A549 (cell line): Measurements from ENCODE around the gene WNT11. TPM values are rescaled to one million over a fixed set of nuclear protein-coding genes. Genes with fewer than 3 reads are reported as not detected.

Experiments used
- ATAC-seq, 2 experiments: fragments of 200-7000 bp in 1 of 2; fragments of >200 bp in 1 of 2; cut with Nextera tagmentation in 1 of 2; cut with Tn5 transposase in 1 of 2; 3 replicates each; pipeline versions ENCODE4 v1.8.0 to v1.9.1; 2018 to 2020; ENCODE audit warnings: mild to moderate bottlenecking in 1 of 2, moderate library complexity in 1 of 2
- CTCF ChIA-PET: fragments of 300-600 bp; sonication (Branson Sonifier 250); formaldehyde crosslinking; extraction: SDS; loops from one replicate; lab custom pipeline; 2021; ENCODE audit warnings: antibody characterized with exemption, inconsistent platforms; lab: Yijun Ruan, JAX
- POLR2A ChIA-PET: fragments of 350-600 bp; formaldehyde crosslinking; extraction: SDS; loops from one replicate; lab custom pipeline; 2021; ENCODE audit warnings: antibody characterized with exemption, inconsistent platforms; lab: Yijun Ruan, JAX
- DNase-seq, 2 experiments: peaks; one replicate each; pipeline versions ENCODE4 v3.0.0 to v3.0.0-alpha.2; 2011 to 2016; ENCODE audit warnings: low read depth in 1 of 2, low spot score in 1 of 2
- FAIRE-seq: peaks from 2 replicates; lab custom pipeline; 2011; peaks lifted over from hg19 to GRCh38; lab: Jason Lieb, UNC
- H3K27ac ChIP-seq, 2 experiments: fragments of >200 bp; sonication (Bioruptor Twin); formaldehyde crosslinking; 3 replicates each; pipeline ENCODE4 v1.5.1; 2016 to 2017
- H3K4me1 ChIP-seq: fragments of >200 bp; sonication (Bioruptor Twin); formaldehyde crosslinking; 3 replicates; pipeline ENCODE4 v1.6.1; 2016
- H3K4me2 ChIP-seq: fragments of >200 bp; sonication (Bioruptor Twin); formaldehyde crosslinking; 3 replicates; pipeline ENCODE4 v1.6.1; 2016
- H3K4me3 ChIP-seq: fragments of >200 bp; sonication (Bioruptor Twin); formaldehyde crosslinking; 3 replicates; pipeline ENCODE4 v1.5.1; 2016
- H3K9me3 ChIP-seq: fragments of >200 bp; sonication (Bioruptor Twin); formaldehyde crosslinking; 3 replicates; pipeline ENCODE4 v1.6.1; 2016
- CBX2 ChIP-seq: fragments of 200-600 bp; sonication (generic); IDR thresholded peaks from 2 replicates; pipeline ENCODE4 v1.6.1; 2016; ENCODE audit warnings: low read depth, mild to moderate bottlenecking, borderline replicate concordance
- E2F6 ChIP-seq: IDR thresholded peaks from 2 replicates; pipeline ENCODE4 v1.6.1; 2012; ENCODE audit warnings: low read depth, borderline replicate concordance
- EP300 ChIP-seq, 2 experiments: fragments of >200 bp; sonication (Bioruptor Twin); formaldehyde crosslinking; IDR thresholded peaks; 2 replicates in 1 of 2; 3 replicates in 1 of 2; pipeline ENCODE4 v1.6.1; 2016 to 2017
- ESRRA ChIP-seq: fragments of 150-350 bp; IDR thresholded peaks from 2 replicates; pipeline ENCODE4 v1.6.1; 2014; ENCODE audit warnings: mild to moderate bottlenecking, low read length, borderline replicate concordance
- FOSB ChIP-seq: fragments of 250-450 bp; sonication (Bioruptor Pico); IDR thresholded peaks from 2 replicates; pipeline ENCODE4 v1.5.0; 2020; ENCODE audit warnings: mild to moderate bottlenecking, moderate library complexity
- FOSL2 ChIP-seq, 2 experiments: fragments of 450-650 bp in 1 of 2; fragments of >200 bp in 1 of 2; sonication (Bioruptor Twin) in 1 of 2; formaldehyde crosslinking; IDR thresholded peaks; 2 replicates each; pipeline versions ENCODE4 v1.5.0 to v1.6.1; 2016 to 2020; ENCODE audit warnings: mild to moderate bottlenecking in 1 of 2, moderate library complexity in 1 of 2
- HES2 ChIP-seq: fragments of >200 bp; sonication (Bioruptor Twin); formaldehyde crosslinking; IDR thresholded peaks from 2 replicates; pipeline ENCODE4 v1.6.1; 2016
- HOXA7 ChIP-seq: fragments of 250-450 bp; sonication (Bioruptor Pico); IDR thresholded peaks from 2 replicates; pipeline ENCODE4 v1.5.0; 2020; ENCODE audit warnings: mild to moderate bottlenecking, moderate library complexity
- HOXB13 ChIP-seq: fragments of 250-450 bp; sonication (Bioruptor Pico); IDR thresholded peaks from 2 replicates; pipeline ENCODE4 v1.5.0; 2020; ENCODE audit warnings: low read depth, mild to moderate bottlenecking, moderate library complexity
- JUNB ChIP-seq: fragments of >200 bp; sonication (Bioruptor Twin); formaldehyde crosslinking; IDR thresholded peaks from 2 replicates; pipeline ENCODE4 v1.6.1; 2016
- KDM5A ChIP-seq: fragments of 200-600 bp; sonication (generic); IDR thresholded peaks from 2 replicates; pipeline ENCODE4 v1.6.1; 2016; ENCODE audit warnings: antibody characterized with exemption, mild to moderate bottlenecking
- PBX3 ChIP-seq: IDR thresholded peaks from 2 replicates; pipeline ENCODE4 v1.6.1; 2012
- PHF8 ChIP-seq: fragments of 200-600 bp; sonication (generic); IDR thresholded peaks from 2 replicates; pipeline ENCODE4 v1.6.1; 2016; ENCODE audit warnings: low read depth, mild to moderate bottlenecking, antibody characterized with exemption, moderate library complexity, borderline replicate concordance
- REST ChIP-seq: fragments of 200-600 bp; sonication (generic); IDR thresholded peaks from 2 replicates; pipeline ENCODE4 v1.6.1; 2016; ENCODE audit warnings: antibody characterized with exemption, mild to moderate bottlenecking, moderate library complexity
- RFX5 ChIP-seq: fragments of 450-650 bp; IDR thresholded peaks from 2 replicates; pipeline ENCODE4 v1.7.1; 2014; ENCODE audit warnings: antibody characterized with exemption, mild to moderate bottlenecking, moderate library complexity
- WGBS: methylation state at CpG from one replicate; pipeline ENCODE4 v1.1.6; 2017; ENCODE audit errors: missing lambda C conversion rate; 5-methylcytosine and 5-hydroxymethylcytosine counted together
- polyA plus RNA-seq, 4 experiments: library from polyadenylated mRNA; depleted of rRNA in 3 of 4; stranded (reverse); fragments of >200 nt; fragmentation: RNase III in 1 of 4; extraction: RNeasy Plus Mini Kit Qiagen cat#74134 plus additional on column Dnase treatment in 1 of 4; gene quantifications; 2 replicates in 3 of 4; 3 replicates in 1 of 4; pipeline ENCODE4 v1.2.3, GENCODE V29; 2011 to 2017

Gene WNT11
- polyA plus RNA-seq, 2 of the 4 experiments (the other 2 are of a cell fraction): 0.36 to 0.57 TPM

GRCh38 chr11:76190376-76190775 is 15.9 kb downstream of the WNT11 start:
- Histone ChIP-seq H3K4me1 (no peaks in the 10 kb centered on the region), H3K4me2 (no peak overlapping the region), H3K27ac (no peak overlapping the region), H3K4me3 (no peak overlapping the region)
- WGBS: 72% methylated on average over 6 of the region's 7 CpGs
- ChIA-PET CTCF (interaction anchor here (12.0 kb wide), 1 partner anchor 19 kb away, joined by 114 read pairs; no protein-coding TSS in a partner anchor), POLR2A (no interaction called here)
- no peak for ATAC-seq
- DNase-seq: no peak
- TF ChIP-seq EP300 (IDR thresholded peaks at IDR 0.05) (no peak), JUNB (no peak), KDM5A (no peak), HOXA7 (CRISPR knock-in tag) (no peak), PHF8 (no peak), RFX5 (no peak), CBX2 (no peak)
- TF ChIP-seq, all 56 proteins: peak for 0
- no peak for FAIRE-seq
- H3K9me3 ChIP-seq: no peaks in the 10 kb centered on the region

GRCh38 chr11:76189682-76190081 is 16.6 kb downstream of the WNT11 start:
- no peak overlapping the region for H3K27ac ChIP-seq
- no peak for FAIRE-seq
- TF ChIP-seq HOXB13 (CRISPR knock-in tag): no peak
- TF ChIP-seq, all 56 proteins: peak for 0
- CTCF ChIA-PET: interaction anchor here (12.0 kb wide), 1 partner anchor 20 kb away, joined by 114 read pairs; no protein-coding TSS in a partner anchor
- WGBS: 69% methylated on average over 4 of the region's 6 CpGs
- POLR2A ChIA-PET: no interaction called here
- H3K4me3 ChIP-seq: no peak overlapping the region
- H3K4me2 ChIP-seq: no peak overlapping the region
- ATAC-seq (no peak), DNase-seq (no peak)
- H3K4me1 ChIP-seq: no peaks in the 10 kb centered on the region
- H3K9me3 ChIP-seq: no peaks in the 10 kb centered on the region

- CTCF ChIA-PET: no interaction called here
- TF ChIP-seq REST (no peak), ESRRA (no peak), E2F6 (no peak), HES2 (no peak), FOSB (CRISPR knock-in tag) (no peak), FOSL2 (IDR thresholded peaks at IDR 0.05) (no peak), FOSL2 (CRISPR knock-in tag; IDR thresholded peaks at IDR 0.05) (no peak), PBX3 (no peak)
- TF ChIP-seq, all 56 proteins: peak for 0
- 88% methylated on average over 4 of the region's 4 CpGs for WGBS
- H3K4me3 ChIP-seq: no peak overlapping the region
- no peak for DNase-seq
- H3K4me2 ChIP-seq: no peak overlapping the region
- no peaks in the 10 kb centered on the region for H3K9me3 ChIP-seq
- POLR2A ChIA-PET: no interaction called here
- H3K4me1 ChIP-seq: no peaks in the 10 kb centered on the region
- no peak for FAIRE-seq
- no peak for ATAC-seq
- H3K27ac ChIP-seq: no peak overlapping the region
Measured at GRCh38 chr11:76188873-76189272, 17.4 kb downstream of the WNT11 start.
